Bronchial epithelial cell (primary cell): ENCODE data around the gene MAPK7. TPM values are rescaled to one million over a fixed set of nuclear protein-coding genes. Genes with fewer than 3 reads are reported as not detected.
A peak's percentile ranks its signal among the peaks of the same experiment; 100 is the strongest.

Source experiments
- DNase-seq: peaks from one replicate; pipeline ENCODE4 v3.0.0-alpha.2; 2010; ENCODE audit warnings: low read depth
- FAIRE-seq: peaks from 2 replicates; lab custom pipeline; 2011; peaks lifted over from hg19 to GRCh38; lab: Jason Lieb, UNC
- H3K27me3 ChIP-seq: 2 replicates; pipeline ENCODE4 v1.5.1; 2011; ENCODE audit warnings: low read length; ENCODE audit not compliant: control insufficient read depth, insufficient read depth
- H3K36me3 ChIP-seq: 2 replicates; pipeline ENCODE4 v1.5.1; 2011; ENCODE audit warnings: low read length; ENCODE audit not compliant: control insufficient read depth, insufficient read depth
- H3K4me3 ChIP-seq: 2 replicates; pipeline ENCODE4 v1.5.1; 2011; ENCODE audit warnings: mild to moderate bottlenecking, low read depth, low read length, control low read depth
- total RNA-seq: library from RNA; depleted of rRNA; stranded (reverse); fragments of >200 nt; gene quantifications from 2 replicates; pipeline ENCODE4 v1.2.1, GENCODE V29; 2014
- TF ChIP-seq, protein P1 (sequence below): IDR thresholded peaks from 2 replicates; pipeline ENCODE4 v1.5.1; 2011; ENCODE audit warnings: mild to moderate bottlenecking, moderate library complexity, low read length, control low read depth, inconsistent platforms; ENCODE audit not compliant: insufficient read depth, severe bottlenecking

MAPK7 gene
- total RNA-seq, 1 donor from 2014 or later = 6.8 TPM

DNA sequence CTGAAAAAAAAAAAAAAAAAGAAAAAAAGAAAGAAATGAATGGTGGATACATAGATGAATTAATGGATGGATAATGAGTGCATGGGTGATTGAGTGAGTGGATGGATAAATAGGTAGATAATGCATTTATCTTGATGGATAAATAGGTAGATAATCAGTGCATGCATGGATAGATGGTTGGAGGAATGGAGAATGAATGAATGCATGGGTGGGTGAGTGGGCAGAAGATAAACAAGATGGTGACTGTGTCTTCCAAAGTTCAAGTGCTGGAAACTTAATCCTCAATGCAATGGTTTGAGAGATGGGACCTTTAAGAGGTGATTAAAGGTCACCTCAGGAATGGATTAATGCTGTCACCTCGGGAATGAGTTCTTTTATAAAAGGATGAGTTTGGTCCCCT is 26.0 kb downstream of the MAPK7 start:
- FAIRE-seq = no peak
- Histone ChIP-seq H3K36me3 (no peaks in the 10 kb centered on the region), H3K27me3 (no peaks in the 10 kb centered on the region), H3K4me3 (no peak overlapping the region)
- TF ChIP-seq, protein P1, sequence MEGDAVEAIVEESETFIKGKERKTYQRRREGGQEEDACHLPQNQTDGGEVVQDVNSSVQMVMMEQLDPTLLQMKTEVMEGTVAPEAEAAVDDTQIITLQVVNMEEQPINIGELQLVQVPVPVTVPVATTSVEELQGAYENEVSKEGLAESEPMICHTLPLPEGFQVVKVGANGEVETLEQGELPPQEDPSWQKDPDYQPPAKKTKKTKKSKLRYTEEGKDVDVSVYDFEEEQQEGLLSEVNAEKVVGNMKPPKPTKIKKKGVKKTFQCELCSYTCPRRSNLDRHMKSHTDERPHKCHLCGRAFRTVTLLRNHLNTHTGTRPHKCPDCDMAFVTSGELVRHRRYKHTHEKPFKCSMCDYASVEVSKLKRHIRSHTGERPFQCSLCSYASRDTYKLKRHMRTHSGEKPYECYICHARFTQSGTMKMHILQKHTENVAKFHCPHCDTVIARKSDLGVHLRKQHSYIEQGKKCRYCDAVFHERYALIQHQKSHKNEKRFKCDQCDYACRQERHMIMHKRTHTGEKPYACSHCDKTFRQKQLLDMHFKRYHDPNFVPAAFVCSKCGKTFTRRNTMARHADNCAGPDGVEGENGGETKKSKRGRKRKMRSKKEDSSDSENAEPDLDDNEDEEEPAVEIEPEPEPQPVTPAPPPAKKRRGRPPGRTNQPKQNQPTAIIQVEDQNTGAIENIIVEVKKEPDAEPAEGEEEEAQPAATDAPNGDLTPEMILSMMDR = no peak
- no peak for DNase-seq

DNA sequence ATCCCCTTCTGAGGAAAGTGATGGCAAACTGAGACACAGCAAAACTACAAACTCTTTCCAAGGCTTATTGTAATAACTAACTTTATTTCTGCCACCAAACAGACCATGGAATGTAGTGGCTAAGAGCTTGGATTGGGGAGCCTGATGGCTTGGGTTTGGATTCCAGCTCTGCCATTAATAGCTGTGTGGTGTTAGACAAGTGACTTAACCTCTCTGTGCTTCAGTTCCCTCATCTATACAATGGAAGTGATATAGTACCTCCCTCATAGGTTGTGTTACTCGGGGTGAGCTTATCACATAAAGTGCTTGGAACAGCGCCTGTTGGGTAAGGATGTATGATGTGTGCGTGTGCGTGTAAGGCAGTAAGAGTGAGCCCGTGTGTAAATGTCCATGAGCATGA is 26.8 kb downstream of the MAPK7 start:
- no peak for FAIRE-seq

DNA sequence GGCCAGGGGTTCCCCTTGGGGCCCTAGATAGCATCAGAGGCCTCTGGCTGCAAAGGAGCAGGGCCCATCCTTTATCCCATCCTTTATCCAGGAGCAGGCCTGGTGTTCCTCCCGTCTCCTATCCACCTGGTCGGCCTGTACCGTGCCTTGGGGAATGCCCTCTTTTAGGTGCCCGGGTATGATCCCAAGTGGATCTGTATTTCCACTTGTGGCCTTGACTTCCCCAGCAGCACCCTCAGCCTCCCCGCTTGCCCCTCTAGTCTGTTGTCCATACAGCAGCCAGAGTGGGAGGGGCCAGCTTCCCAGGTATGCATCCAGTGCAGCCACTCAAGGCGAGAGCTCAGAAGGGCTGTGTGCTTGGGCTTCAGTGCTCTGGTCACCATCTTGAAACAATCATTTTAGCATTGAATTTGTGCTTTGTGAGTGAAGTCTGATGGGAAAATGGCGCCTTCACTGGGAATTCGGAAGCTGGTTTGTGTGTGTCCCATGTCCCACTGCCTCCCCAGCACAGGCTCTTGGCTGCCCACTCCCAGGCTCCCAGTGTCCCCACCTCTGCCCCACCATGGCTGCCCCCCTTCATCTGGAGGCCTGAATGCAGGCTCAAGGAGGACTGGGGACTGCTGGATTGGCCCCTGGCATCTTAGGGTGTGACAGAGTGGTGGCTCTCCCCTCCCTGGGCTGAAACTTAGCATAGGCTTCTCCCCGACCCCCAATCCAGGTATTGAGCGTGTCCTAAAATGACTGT is 29.5 kb downstream of the MAPK7 start:
- FAIRE-seq (peak; percentile 18), DNase-seq (no peak)
- TF ChIP-seq, protein P1 = no peak
- Histone ChIP-seq H3K36me3 (no peaks in the 10 kb centered on the region), H3K4me3 (no peak overlapping the region), H3K27me3 (no peaks in the 10 kb centered on the region)

More for the DNA sequence above, 26.8 kb downstream of the MAPK7 start:
- TF ChIP-seq, protein P1 = no peak
- DNase-seq = no peak
- H3K4me3 ChIP-seq = no peak overlapping the region
- no peaks in the 10 kb centered on the region for H3K36me3 ChIP-seq
- no peaks in the 10 kb centered on the region for H3K27me3 ChIP-seq

DNA sequence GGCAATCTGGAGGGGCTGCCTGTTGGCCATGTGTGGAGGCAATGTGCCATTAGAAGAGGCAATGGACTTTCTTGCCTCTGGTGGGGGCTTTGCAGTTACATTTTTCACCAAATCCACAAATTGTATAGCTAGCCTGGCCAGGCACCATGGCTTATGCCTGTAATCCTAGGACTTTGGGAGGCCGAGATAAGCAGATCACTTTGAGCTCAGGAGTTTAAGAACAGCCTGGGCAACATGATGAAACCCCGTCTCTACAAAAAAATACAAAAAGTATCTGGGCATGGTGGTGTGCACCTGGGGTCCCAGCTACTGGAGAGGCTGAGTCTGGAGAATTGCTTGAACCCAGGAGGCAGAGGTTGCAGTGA is 30.0 kb downstream of the MAPK7 start:
- H3K36me3 ChIP-seq = no peaks in the 10 kb centered on the region
- DNase-seq (no peak), FAIRE-seq (no peak)
- H3K4me3 ChIP-seq = no peak overlapping the region
- TF ChIP-seq, protein P1 = no peak
- H3K27me3 ChIP-seq = no peaks in the 10 kb centered on the region

DNA sequence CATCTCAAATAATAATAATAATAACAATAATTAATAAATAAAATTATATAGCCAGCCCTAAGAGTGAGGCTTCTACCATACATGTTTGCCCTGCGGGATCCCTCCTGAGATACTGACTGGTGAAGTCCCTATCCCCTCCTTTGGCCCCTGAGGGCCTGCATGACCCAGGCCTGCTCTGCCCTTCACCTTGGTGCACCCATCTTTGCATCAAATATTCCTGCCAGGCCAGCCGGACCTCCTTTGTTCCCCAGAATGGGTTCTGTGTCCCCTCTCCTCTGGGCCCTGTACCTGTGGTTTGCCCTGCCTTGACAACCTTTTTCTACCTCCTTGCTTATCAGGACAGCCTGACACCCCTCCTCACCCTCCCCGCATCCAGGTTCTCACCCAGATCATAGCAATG is 30.8 kb downstream of the MAPK7 start:
- no peak for FAIRE-seq

More for the DNA sequence above, 30.8 kb downstream of the MAPK7 start:
- Histone ChIP-seq H3K4me3 (no peak overlapping the region), H3K27me3 (no peaks in the 10 kb centered on the region), H3K36me3 (no peaks in the 10 kb centered on the region)
- TF ChIP-seq, protein P1 = no peak
- DNase-seq = no peak
